Measurements from ENCODE around the gene VWA8.

DNA sequence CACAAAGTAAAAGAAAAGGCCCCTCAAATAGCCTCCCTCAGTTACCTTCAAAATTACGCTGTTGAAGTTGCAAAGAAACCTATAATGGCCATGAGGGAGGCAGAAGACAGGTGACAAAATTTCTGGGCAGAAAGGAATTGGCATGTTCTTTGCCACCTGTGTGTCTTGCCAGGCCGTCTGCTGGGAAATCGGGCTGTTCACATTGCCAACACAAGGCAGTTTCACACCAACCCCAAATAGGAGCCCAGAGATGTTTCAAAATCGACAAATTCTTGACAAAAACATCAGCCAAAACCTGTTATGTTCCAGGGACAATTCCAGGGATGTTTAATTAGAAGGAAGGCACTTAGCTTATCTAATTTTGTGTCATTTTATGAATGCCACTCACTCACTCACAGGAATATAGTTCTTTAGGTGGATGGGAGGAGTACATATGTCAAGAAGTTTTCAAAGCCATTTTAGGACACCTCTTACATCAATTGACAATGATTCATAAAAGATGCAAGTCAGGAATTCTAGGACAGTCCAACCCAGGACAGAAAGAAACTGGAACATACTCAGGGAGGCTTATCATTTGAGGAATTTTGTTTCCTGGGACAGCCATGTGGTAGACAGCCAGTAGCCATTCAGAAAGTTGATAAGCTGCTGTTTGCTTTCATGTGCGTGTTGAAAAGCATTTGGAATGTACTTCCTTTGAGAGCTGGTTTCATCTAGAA lies 339.0 kb downstream of the VWA8 start:
- no peak for TF ChIP-seq PPARA (CRISPR knock-in tag; IDR thresholded peaks at IDR 0.05; ENCODE audit: borderline replicate concordance)
- no peak for TF ChIP-seq ARNTL (CRISPR knock-in tag; IDR thresholded peaks at IDR 0.05; ENCODE audit: borderline replicate concordance, low read depth)
- TF ChIP-seq RARB (CRISPR knock-in tag; IDR thresholded peaks at IDR 0.05): no peak
- TF ChIP-seq CREB5 (CRISPR knock-in tag; IDR thresholded peaks at IDR 0.05; ENCODE audit: low read depth): no peak
- no peak for TF ChIP-seq ZFP3 (CRISPR knock-in tag; IDR thresholded peaks at IDR 0.05)
- TF ChIP-seq ZNF565 (CRISPR knock-in tag; conservative IDR thresholded peaks at IDR 0.05; ENCODE audit: low read depth): no peak
- TF ChIP-seq SNAI2 (CRISPR knock-in tag; IDR thresholded peaks at IDR 0.05): no peak
- TF ChIP-seq, protein P1, sequence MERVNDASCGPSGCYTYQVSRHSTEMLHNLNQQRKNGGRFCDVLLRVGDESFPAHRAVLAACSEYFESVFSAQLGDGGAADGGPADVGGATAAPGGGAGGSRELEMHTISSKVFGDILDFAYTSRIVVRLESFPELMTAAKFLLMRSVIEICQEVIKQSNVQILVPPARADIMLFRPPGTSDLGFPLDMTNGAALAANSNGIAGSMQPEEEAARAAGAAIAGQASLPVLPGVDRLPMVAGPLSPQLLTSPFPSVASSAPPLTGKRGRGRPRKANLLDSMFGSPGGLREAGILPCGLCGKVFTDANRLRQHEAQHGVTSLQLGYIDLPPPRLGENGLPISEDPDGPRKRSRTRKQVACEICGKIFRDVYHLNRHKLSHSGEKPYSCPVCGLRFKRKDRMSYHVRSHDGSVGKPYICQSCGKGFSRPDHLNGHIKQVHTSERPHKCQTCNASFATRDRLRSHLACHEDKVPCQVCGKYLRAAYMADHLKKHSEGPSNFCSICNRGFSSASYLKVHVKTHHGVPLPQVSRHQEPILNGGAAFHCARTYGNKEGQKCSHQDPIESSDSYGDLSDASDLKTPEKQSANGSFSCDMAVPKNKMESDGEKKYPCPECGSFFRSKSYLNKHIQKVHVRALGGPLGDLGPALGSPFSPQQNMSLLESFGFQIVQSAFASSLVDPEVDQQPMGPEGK (CRISPR knock-in tag; IDR thresholded peaks at IDR 0.05; ENCODE audit: borderline replicate concordance): no peak
- no peak for TF ChIP-seq TSHZ2 (CRISPR knock-in tag; IDR thresholded peaks at IDR 0.05)
